Calu3 (cell line): ENCODE results near the gene CTBP1. TPM values are rescaled to one million over a fixed set of nuclear protein-coding genes. Genes with fewer than 3 reads are reported as not detected.

Source experiments
- BruUV-seq: library from RNA; stranded (reverse); fragments of 400-500 nt; replicated peaks from 2 replicates; lab custom pipeline; 2021; lab: Mats Ljungman, UMichigan
- CTCF ChIA-PET: fragments of 300-600 bp; sonication (Branson Sonifier 250); formaldehyde crosslinking; loops from one replicate; lab custom pipeline; 2022; ENCODE audit warnings: antibody characterized with exemption; lab: Charles Lee
- DNase-seq: peaks from one replicate; pipeline ENCODE4 v3.0.0; 2022
- H3K27ac Mint-ChIP-seq: one replicate; pipeline ENCODE4 v1.8.0; 2022; ENCODE audit warnings: mixed read lengths; ENCODE audit not compliant: unreplicated experiment
- H3K27me3 Mint-ChIP-seq: one replicate; pipeline ENCODE4 v1.8.0; 2022; ENCODE audit warnings: mixed read lengths; ENCODE audit not compliant: unreplicated experiment
- H3K36me3 Mint-ChIP-seq: one replicate; pipeline ENCODE4 v1.8.0; 2022; ENCODE audit warnings: mild to moderate bottlenecking, moderate library complexity, mixed read lengths; ENCODE audit not compliant: insufficient read depth, unreplicated experiment
- H3K4me1 Mint-ChIP-seq: one replicate; pipeline ENCODE4 v1.8.0; 2022; ENCODE audit warnings: mild to moderate bottlenecking, low read depth, mixed read lengths; ENCODE audit not compliant: unreplicated experiment
- H3K4me3 Mint-ChIP-seq: one replicate; pipeline ENCODE4 v1.8.0; 2022; ENCODE audit warnings: mild to moderate bottlenecking, low read depth, moderate library complexity, mixed read lengths; ENCODE audit not compliant: unreplicated experiment
- H3K9me3 Mint-ChIP-seq: one replicate; pipeline ENCODE4 v1.8.0; 2022; ENCODE audit warnings: low read depth, mixed read lengths; ENCODE audit not compliant: unreplicated experiment
- intact Hi-C: fragments of 100-400 bp; cut with micrococcal nuclease; formaldehyde crosslinking; loops from one replicate; pipeline ENCODE4 v1.10.0; 2022; ENCODE audit not compliant: unreplicated experiment
- total RNA-seq: library from RNA; stranded (reverse); gene quantifications from 2 replicates; pipeline ENCODE4 v1.2.3, GENCODE V29; 2022
- TF ChIP-seq, protein P1 (sequence below): fragments of 200-600 bp; IDR thresholded peaks from one replicate; pipeline ENCODE4 v1.8.0; 2022; ENCODE audit warnings: antibody characterized with exemption; ENCODE audit not compliant: unreplicated experiment

Gene CTBP1
- total RNA-seq, 1 experiment from 2014 or later: 115 TPM

DNA sequence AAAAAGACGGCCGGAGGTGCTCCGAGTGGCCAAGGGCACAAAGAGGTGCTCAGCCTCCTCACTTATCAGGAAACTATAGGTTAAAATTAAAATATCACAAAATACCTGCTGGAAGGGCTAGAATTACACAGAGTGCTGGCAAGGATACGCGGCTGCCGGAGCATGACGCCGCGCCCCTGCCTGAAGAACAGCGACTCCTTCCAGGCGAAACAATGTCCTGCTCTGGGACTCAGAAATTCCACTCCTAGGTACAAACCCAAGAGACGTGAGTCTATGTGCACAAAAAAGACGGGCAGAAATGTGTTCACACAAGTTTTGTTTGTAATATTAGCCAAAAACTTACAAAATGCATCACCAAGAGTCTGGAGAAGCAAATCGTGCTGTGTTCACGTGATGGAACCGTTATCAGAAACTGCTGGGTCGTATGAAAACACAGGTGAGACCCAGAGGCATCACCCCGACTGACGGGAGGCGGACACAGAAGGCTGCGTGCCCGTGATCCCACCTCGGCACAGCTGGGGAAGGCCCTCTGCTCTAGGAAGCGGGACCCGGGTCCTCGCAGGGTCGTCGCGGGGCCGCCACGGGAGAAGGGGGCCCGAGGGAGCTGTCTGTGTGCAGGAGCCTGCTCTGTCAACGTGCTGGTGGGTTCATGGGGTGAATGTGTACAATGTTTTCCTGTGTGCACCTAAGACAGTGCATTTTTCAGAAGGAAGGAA is 27.6 kb downstream of the CTBP1 start:
- CTCF ChIA-PET: no interaction called here
- Mint-ChIP-seq H3K27me3 (no peaks in the 10 kb centered on the region), H3K4me3 (no peak overlapping the region), H3K36me3 (peaks cover 51% of the 10 kb centered on the region), H3K4me1 (no peaks in the 10 kb centered on the region), H3K9me3 (no peaks in the 10 kb centered on the region), H3K27ac (no peak overlapping the region)
- BruUV-seq: no TSS peak
- DNase-seq: no peak
- intact Hi-C loops: no loop called here
- TF ChIP-seq, protein P1, sequence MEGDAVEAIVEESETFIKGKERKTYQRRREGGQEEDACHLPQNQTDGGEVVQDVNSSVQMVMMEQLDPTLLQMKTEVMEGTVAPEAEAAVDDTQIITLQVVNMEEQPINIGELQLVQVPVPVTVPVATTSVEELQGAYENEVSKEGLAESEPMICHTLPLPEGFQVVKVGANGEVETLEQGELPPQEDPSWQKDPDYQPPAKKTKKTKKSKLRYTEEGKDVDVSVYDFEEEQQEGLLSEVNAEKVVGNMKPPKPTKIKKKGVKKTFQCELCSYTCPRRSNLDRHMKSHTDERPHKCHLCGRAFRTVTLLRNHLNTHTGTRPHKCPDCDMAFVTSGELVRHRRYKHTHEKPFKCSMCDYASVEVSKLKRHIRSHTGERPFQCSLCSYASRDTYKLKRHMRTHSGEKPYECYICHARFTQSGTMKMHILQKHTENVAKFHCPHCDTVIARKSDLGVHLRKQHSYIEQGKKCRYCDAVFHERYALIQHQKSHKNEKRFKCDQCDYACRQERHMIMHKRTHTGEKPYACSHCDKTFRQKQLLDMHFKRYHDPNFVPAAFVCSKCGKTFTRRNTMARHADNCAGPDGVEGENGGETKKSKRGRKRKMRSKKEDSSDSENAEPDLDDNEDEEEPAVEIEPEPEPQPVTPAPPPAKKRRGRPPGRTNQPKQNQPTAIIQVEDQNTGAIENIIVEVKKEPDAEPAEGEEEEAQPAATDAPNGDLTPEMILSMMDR: no peak

DNA sequence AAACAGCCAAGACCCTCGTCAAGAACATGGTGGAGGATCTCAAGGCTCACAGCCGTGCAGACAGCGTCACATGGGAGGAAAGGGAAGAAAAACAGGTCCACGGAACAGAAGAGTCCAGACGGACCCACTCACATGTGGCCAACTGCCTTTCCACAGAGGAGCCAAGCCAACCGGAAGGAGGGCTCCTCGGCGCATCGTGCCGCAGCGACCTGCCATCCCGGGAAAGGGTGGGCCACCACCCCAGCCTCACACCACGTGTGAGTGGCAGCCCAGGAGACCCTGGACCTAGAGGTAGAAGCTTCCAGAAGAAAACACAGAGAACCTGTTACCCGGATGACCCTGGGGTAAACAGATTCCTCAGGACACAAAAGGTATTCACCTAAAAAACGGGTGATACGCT is 28.4 kb downstream of the CTBP1 start:
- H3K27ac Mint-ChIP-seq: no peak overlapping the region
- intact Hi-C loops: no loop called here
- TF ChIP-seq, protein P1: no peak
- H3K9me3 Mint-ChIP-seq: no peaks in the 10 kb centered on the region
- H3K27me3 Mint-ChIP-seq: no peaks in the 10 kb centered on the region
- CTCF ChIA-PET: interaction anchor here (0.7 kb wide), 1 partner anchor 14 kb away, joined by 4 read pairs; no protein-coding TSS in a partner anchor
- DNase-seq: no peak
- H3K4me1 Mint-ChIP-seq: no peaks in the 10 kb centered on the region
- no peak overlapping the region for H3K4me3 Mint-ChIP-seq
- H3K36me3 Mint-ChIP-seq: peaks cover 48% of the 10 kb centered on the region
- BruUV-seq: no TSS peak

DNA sequence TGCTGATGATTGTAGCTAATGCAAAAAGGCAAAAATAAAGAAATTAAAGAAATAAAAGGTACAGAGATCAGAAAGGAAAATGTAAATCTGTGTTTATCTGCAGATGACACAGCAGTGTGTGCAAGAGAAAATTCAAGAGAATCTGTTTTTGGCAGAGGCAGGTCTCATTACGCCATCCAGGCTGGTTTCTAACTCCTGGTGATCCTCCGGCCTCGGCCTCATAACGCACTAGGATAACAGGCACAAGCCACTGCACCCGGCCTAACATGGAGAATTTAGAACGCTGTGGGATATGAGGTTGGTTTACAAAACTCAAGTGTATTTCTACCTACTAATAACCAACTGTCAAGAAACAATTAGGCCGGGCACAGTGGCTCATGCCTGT is 29.4 kb downstream of the CTBP1 start:
- TF ChIP-seq, protein P1: no peak
- no TSS peak for BruUV-seq
- intact Hi-C loops: no loop called here
- H3K4me3 Mint-ChIP-seq: no peak overlapping the region
- no peaks in the 10 kb centered on the region for H3K9me3 Mint-ChIP-seq
- H3K27me3 Mint-ChIP-seq: no peaks in the 10 kb centered on the region
- DNase-seq: no peak
- peaks cover 38% of the 10 kb centered on the region for H3K36me3 Mint-ChIP-seq
- no peaks in the 10 kb centered on the region for H3K4me1 Mint-ChIP-seq
- H3K27ac Mint-ChIP-seq: no peak overlapping the region
- CTCF ChIA-PET: interaction anchor here (0.6 kb wide), 1 partner anchor 202 kb away, joined by 3 read pairs; no protein-coding TSS in a partner anchor

DNA sequence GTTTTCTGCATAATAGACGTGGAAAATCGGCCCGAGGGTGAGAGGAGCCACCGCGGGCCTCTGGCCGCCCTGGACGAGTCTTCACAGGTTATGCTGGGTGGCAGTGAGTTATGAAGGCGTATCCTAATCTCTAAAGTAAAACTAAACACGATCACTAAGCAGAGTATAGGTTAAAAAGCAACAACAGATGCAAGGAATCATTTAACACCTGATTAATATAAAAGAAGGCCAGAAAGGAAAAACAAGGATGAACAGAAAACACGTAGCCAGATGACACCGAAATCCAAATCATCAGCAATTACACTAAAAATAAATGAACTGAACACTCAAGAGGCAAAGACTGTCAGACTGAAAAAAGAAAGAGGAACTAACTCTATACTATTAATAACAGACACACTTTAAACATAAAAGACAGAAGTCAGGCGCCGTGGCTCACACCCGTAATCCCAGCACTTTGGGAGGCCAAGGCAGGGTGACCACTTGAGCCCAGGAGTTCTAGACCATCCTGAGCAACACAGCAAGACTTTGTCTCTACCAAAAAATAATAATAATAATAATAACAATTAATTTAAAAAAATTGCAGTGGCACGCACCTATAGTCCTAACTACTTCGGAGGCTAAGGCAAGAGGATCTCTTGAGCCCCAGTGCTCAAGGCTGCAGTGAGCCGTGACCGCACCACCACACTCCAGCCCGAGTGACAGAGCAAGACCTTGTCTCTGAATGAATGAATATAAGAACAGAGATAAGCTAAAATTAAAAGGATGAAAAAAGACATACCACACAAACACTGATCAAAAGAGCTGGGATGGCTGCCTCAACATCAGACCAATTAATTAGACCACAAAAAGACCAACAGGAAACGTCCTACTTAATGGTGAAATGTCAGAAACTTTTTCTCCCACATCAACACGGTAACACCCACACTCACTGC is 30.0 kb downstream of the CTBP1 start:
- H3K27ac Mint-ChIP-seq: no peak overlapping the region
- no peaks in the 10 kb centered on the region for H3K9me3 Mint-ChIP-seq
- intact Hi-C loops: no loop called here
- BruUV-seq: no TSS peak
- no peaks in the 10 kb centered on the region for H3K27me3 Mint-ChIP-seq
- H3K4me3 Mint-ChIP-seq: no peak overlapping the region
- CTCF ChIA-PET: no interaction called here
- H3K36me3 Mint-ChIP-seq: peaks cover 32% of the 10 kb centered on the region
- no peak for DNase-seq
- H3K4me1 Mint-ChIP-seq: no peaks in the 10 kb centered on the region
- TF ChIP-seq, protein P1: no peak
